OCI-LY3 (cell line): Measurements from ENCODE around the gene CNTROB.

Source experiments
- H2AFZ ChIP-seq: fragments of 200-600, 300-600 bp; shearing (Covaris generic); 2 replicates; pipeline ENCODE4 v1.6.0; 2014; ENCODE audit warnings: antibody characterized with exemption, low read depth, low read length
- H3K27ac ChIP-seq: fragments of 200-600, 300-600 bp; sonication (generic); 2 replicates; pipeline ENCODE4 v1.5.1; 2014; ENCODE audit warnings: mild to moderate bottlenecking, low read length, moderate library complexity, mixed read lengths
- H3K27me3 ChIP-seq: fragments of 200-600, 300-600 bp; sonication (generic); 2 replicates; pipeline ENCODE4 v1.6.1; 2014; ENCODE audit warnings: low read depth, low read length, mixed read lengths
- H3K36me3 ChIP-seq: fragments of 200-600, 300-600 bp; sonication (generic); replicated peaks from 2 replicates; pipeline ENCODE3; 2014; ENCODE audit warnings: low read depth, low read length, mixed read lengths
- H3K4me1 ChIP-seq: fragments of 300-600, 200-600 bp; sonication (generic); 2 replicates; pipeline ENCODE4 v1.6.1; 2014; ENCODE audit warnings: low read length, mixed read lengths
- H3K4me2 ChIP-seq: fragments of 200-600, 300-600 bp; sonication (generic); 2 replicates; pipeline ENCODE4 v1.6.1; 2014; ENCODE audit warnings: low read length, mixed read lengths
- H3K4me3 ChIP-seq: fragments of 300-600, 200-600 bp; sonication (generic); 2 replicates; pipeline ENCODE4 v1.5.1; 2014; ENCODE audit warnings: antibody characterized with exemption, mild to moderate bottlenecking, low read length, moderate library complexity
- H3K79me2 ChIP-seq: fragments of 300-600, 200-600 bp; shearing (Covaris generic); 2 replicates; pipeline ENCODE4 v1.6.1; 2014; ENCODE audit warnings: mild to moderate bottlenecking, low read length, mixed read lengths
- H3K9ac ChIP-seq: fragments of 300-600, 200-600 bp; shearing (Covaris generic); 2 replicates; pipeline ENCODE4 v1.6.0; 2014; ENCODE audit warnings: mild to moderate bottlenecking, low read length, moderate library complexity
- H3K9me3 ChIP-seq: fragments of 200-600, 300-600 bp; shearing (Covaris generic); 2 replicates; pipeline ENCODE4 v1.6.1; 2014; ENCODE audit warnings: low read length, mixed read lengths; ENCODE audit not compliant: insufficient read depth
- H4K20me1 ChIP-seq: fragments of 200-600, 300-600 bp; sonication (generic); 2 replicates; pipeline ENCODE4 v1.6.1; 2016; ENCODE audit warnings: low read length, mixed read lengths; ENCODE audit not compliant: insufficient read depth
- EZH2phosphoT487 ChIP-seq: fragments of 200-600 bp; shearing (Covaris generic); IDR thresholded peaks from 2 replicates; pipeline ENCODE4 v1.6.1; 2018; ENCODE audit warnings: antibody characterized with exemption, mixed run types, low read depth
- TF ChIP-seq, protein P1 (sequence below): fragments of 200-600, 300-600 bp; sonication (generic); IDR thresholded peaks from 2 replicates; pipeline ENCODE4 v1.5.1; 2014; ENCODE audit warnings: antibody characterized with exemption, low read length, low read depth

Gene CNTROB

GRCh38 chr17:7974638-7975131 is 42.7 kb downstream of the CNTROB start:
- H3K79me2 ChIP-seq, result no peaks in the 10 kb centered on the region
- no peaks in the 10 kb centered on the region for H4K20me1 ChIP-seq
- no peak overlapping the region for H3K4me3 ChIP-seq
- no peaks in the 10 kb centered on the region; the same call in 1 of the 2 replicates for H3K27me3 ChIP-seq
- H3K9me3 ChIP-seq, result no peaks in the 10 kb centered on the region
- no peak overlapping the region for H2AFZ ChIP-seq
- H3K9ac ChIP-seq, result no peak overlapping the region
- H3K4me2 ChIP-seq, result no peak overlapping the region
- no peaks in the 10 kb centered on the region for H3K4me1 ChIP-seq
- H3K27ac ChIP-seq, result no peak overlapping the region
- TF ChIP-seq, protein P1, sequence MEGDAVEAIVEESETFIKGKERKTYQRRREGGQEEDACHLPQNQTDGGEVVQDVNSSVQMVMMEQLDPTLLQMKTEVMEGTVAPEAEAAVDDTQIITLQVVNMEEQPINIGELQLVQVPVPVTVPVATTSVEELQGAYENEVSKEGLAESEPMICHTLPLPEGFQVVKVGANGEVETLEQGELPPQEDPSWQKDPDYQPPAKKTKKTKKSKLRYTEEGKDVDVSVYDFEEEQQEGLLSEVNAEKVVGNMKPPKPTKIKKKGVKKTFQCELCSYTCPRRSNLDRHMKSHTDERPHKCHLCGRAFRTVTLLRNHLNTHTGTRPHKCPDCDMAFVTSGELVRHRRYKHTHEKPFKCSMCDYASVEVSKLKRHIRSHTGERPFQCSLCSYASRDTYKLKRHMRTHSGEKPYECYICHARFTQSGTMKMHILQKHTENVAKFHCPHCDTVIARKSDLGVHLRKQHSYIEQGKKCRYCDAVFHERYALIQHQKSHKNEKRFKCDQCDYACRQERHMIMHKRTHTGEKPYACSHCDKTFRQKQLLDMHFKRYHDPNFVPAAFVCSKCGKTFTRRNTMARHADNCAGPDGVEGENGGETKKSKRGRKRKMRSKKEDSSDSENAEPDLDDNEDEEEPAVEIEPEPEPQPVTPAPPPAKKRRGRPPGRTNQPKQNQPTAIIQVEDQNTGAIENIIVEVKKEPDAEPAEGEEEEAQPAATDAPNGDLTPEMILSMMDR, result no peak
- no peak for TF ChIP-seq EZH2phosphoT487
- H3K36me3 ChIP-seq, result no peaks in the 10 kb centered on the region

GRCh38 chr17:7977039-7977438 is 45.0 kb downstream of the CNTROB start:
- Histone ChIP-seq H3K79me2 (no peaks in the 10 kb centered on the region), H3K27me3 (no peaks in the 10 kb centered on the region; the same call in 1 of the 2 replicates), H2AFZ (no peak overlapping the region), H3K4me3 (no peak overlapping the region), H3K27ac (no peak overlapping the region), H3K4me2 (no peak overlapping the region), H3K4me1 (no peaks in the 10 kb centered on the region), H3K9me3 (no peaks in the 10 kb centered on the region), H3K36me3 (no peaks in the 10 kb centered on the region), H4K20me1 (no peaks in the 10 kb centered on the region), H3K9ac (no peak overlapping the region)
- no peak for TF ChIP-seq EZH2phosphoT487
- TF ChIP-seq, protein P1, result no peak

- H2AFZ ChIP-seq, result no peak overlapping the region
- H3K4me1 ChIP-seq, result no peaks in the 10 kb centered on the region
- no peak overlapping the region for H3K27ac ChIP-seq
- H3K4me3 ChIP-seq, result no peak overlapping the region
- H3K9ac ChIP-seq, result no peak overlapping the region
- TF ChIP-seq EZH2phosphoT487, result no peak
- TF ChIP-seq, protein P1, result no peak
- H4K20me1 ChIP-seq, result no peaks in the 10 kb centered on the region
- no peak overlapping the region for H3K4me2 ChIP-seq
- H3K27me3 ChIP-seq, result no peaks in the 10 kb centered on the region
- no peaks in the 10 kb centered on the region for H3K9me3 ChIP-seq
- no peaks in the 10 kb centered on the region for H3K36me3 ChIP-seq
- H3K79me2 ChIP-seq, result no peaks in the 10 kb centered on the region
These were observed 45.8 kb downstream of the CNTROB start for GRCh38 chr17:7977805-7978204.

DNA sequence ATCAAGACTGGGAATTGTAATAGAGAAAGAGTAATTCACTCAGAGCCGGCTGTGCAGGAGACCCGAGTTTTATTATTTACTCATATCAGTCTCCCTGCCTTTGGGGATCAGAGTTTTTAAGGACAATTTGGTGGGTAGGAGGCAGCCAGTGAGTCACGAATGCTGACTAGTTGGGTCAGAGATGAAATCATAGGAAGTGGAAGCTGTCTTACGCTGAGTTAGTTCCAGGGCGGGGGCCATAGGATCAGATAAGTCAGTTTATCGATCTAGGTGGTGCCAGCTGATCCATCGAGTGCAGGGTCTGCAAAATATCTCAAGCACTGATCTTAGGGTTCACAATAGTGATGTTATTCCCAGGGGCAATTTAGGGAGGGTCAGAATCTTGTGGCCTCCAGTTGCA is 50.2 kb downstream of the CNTROB start:
- Histone ChIP-seq H3K36me3 (no peaks in the 10 kb centered on the region), H3K27me3 (no peaks in the 10 kb centered on the region), H3K9ac (no peak overlapping the region), H3K9me3 (no peaks in the 10 kb centered on the region), H3K27ac (no peak overlapping the region), H3K4me1 (no peaks in the 10 kb centered on the region), H2AFZ (no peak overlapping the region), H3K4me3 (no peak overlapping the region), H3K4me2 (no peak overlapping the region), H4K20me1 (no peaks in the 10 kb centered on the region), H3K79me2 (no peaks in the 10 kb centered on the region)
- TF ChIP-seq, protein P1, result no peak
- no peak for TF ChIP-seq EZH2phosphoT487
